Astrocyte (in vitro differentiated cells and primary cell): ENCODE data around the gene CHCHD6. TPM values are rescaled to one million over a fixed set of nuclear protein-coding genes. Genes with fewer than 3 reads are reported as not detected.

ENCODE experiments used
- DNase-seq: peaks from one replicate; pipeline ENCODE4 v3.0.0-alpha.2; 2010; ENCODE audit warnings: low read depth
- FAIRE-seq: peaks from 2 replicates; lab custom pipeline; 2011; peaks lifted over from hg19 to GRCh38; lab: Jason Lieb, UNC
- H2AFZ ChIP-seq: 2 replicates; pipeline ENCODE4 v1.6.0; 2012; ENCODE audit warnings: low read depth, low read length, inconsistent platforms
- H3K27ac ChIP-seq: 2 replicates; pipeline ENCODE4 v1.5.1; 2011; ENCODE audit warnings: low read depth, low read length, inconsistent platforms
- H3K27me3 ChIP-seq: 2 replicates; pipeline ENCODE4 v1.6.0; 2011; ENCODE audit warnings: low read length, inconsistent platforms; ENCODE audit not compliant: insufficient read depth
- H3K36me3 ChIP-seq: 2 replicates; pipeline ENCODE4 v1.5.1; 2011; ENCODE audit warnings: low read length, inconsistent platforms; ENCODE audit not compliant: insufficient read depth
- H3K4me1 ChIP-seq: 2 replicates; pipeline ENCODE4 v1.5.1; 2011; ENCODE audit warnings: low read length, inconsistent platforms; ENCODE audit not compliant: insufficient read depth
- H3K4me2 ChIP-seq: 2 replicates; pipeline ENCODE4 v1.6.0; 2012; ENCODE audit warnings: low read length, inconsistent platforms
- H3K4me3 ChIP-seq: 2 replicates; pipeline ENCODE4 v1.5.1; 2011; ENCODE audit warnings: low read depth, mild to moderate bottlenecking, low read length, inconsistent platforms; ENCODE audit not compliant: insufficient read depth
- H3K79me2 ChIP-seq: 2 replicates; pipeline ENCODE4 v1.6.0; 2012; ENCODE audit warnings: mild to moderate bottlenecking, low read length, inconsistent platforms; ENCODE audit not compliant: insufficient read depth
- H3K9ac ChIP-seq: 2 replicates; pipeline ENCODE4 v1.6.0; 2012; ENCODE audit warnings: mild to moderate bottlenecking, low read length, inconsistent platforms
- H3K9me3 ChIP-seq: 2 replicates; pipeline ENCODE4 v1.5.1; 2012; ENCODE audit warnings: low read depth, mild to moderate bottlenecking, low read length, inconsistent platforms; ENCODE audit not compliant: insufficient read depth
- H4K20me1 ChIP-seq: 2 replicates; pipeline ENCODE4 v1.6.0; 2012; ENCODE audit warnings: low read length, inconsistent platforms; ENCODE audit not compliant: insufficient read depth
- H3K27ac Mint-ChIP-seq: one replicate; pipeline ENCODE4 v1.8.0; 2021; ENCODE audit warnings: mild to moderate bottlenecking, mixed read lengths; ENCODE audit not compliant: unreplicated experiment
- H3K27me3 Mint-ChIP-seq: one replicate; pipeline ENCODE4 v1.8.0; 2021; ENCODE audit warnings: low read depth, mixed read lengths; ENCODE audit not compliant: unreplicated experiment
- H3K36me3 Mint-ChIP-seq: one replicate; pipeline ENCODE4 v1.8.0; 2021; ENCODE audit warnings: low read depth, mixed read lengths; ENCODE audit not compliant: unreplicated experiment
- H3K4me1 Mint-ChIP-seq: one replicate; pipeline ENCODE4 v1.8.0; 2021; ENCODE audit warnings: low read depth, mixed read lengths; ENCODE audit not compliant: unreplicated experiment
- H3K4me3 Mint-ChIP-seq: one replicate; pipeline ENCODE4 v1.8.0; 2021; ENCODE audit warnings: mild to moderate bottlenecking, moderate library complexity, mixed read lengths; ENCODE audit not compliant: unreplicated experiment
- H3K9me3 Mint-ChIP-seq: one replicate; pipeline ENCODE4 v1.8.0; 2021; ENCODE audit warnings: mild to moderate bottlenecking, mixed read lengths; ENCODE audit not compliant: unreplicated experiment
- EZH2 ChIP-seq: IDR thresholded peaks from 2 replicates; pipeline ENCODE4 v1.6.1; 2012; ENCODE audit warnings: mild to moderate bottlenecking, low read length, inconsistent platforms; ENCODE audit not compliant: insufficient read depth
- total RNA-seq: library from RNA; stranded (reverse); gene quantifications from 2 replicates; pipeline ENCODE4 v1.2.1, GENCODE V29; 2021
- TF ChIP-seq, protein P1 (sequence below): IDR thresholded peaks from 2 replicates; pipeline ENCODE4 v1.5.1; 2011; ENCODE audit warnings: low read depth, mild to moderate bottlenecking, inconsistent platforms, low read length, moderate library complexity; ENCODE audit not compliant: insufficient read depth

Gene CHCHD6
- total RNA-seq, 1 donor from 2014 or later = 21.1 TPM

DNA sequence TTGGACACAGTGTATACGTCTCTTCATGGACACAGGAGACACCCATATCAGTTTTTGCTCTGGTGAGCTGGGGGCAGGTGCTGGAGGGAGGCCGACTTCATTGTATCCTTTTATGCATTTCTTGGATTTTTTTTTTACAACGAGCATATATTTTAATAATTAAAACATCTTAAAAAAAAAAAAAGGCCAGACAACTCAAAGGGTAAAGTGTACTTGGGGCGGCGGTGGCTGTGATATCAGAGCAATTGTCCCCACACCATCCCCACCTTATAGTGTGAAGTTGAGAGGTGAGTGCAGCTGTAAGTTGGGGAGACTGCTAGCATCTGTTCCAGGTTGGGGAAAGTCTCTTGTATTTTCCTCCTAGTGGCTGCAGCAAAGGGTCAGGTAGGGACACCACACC lies 266.9 kb downstream of the CHCHD6 start:
- DNase-seq (no peak), FAIRE-seq (no peak)
- H3K4me3 ChIP-seq = no peak overlapping the region
- H3K36me3 ChIP-seq = no peaks in the 10 kb centered on the region
- peaks cover 3% of the 10 kb centered on the region for H3K9me3 ChIP-seq
- no peak overlapping the region for H3K4me3 Mint-ChIP-seq
- no peaks in the 10 kb centered on the region for H4K20me1 ChIP-seq
- peaks cover 10% of the 10 kb centered on the region for H3K9me3 Mint-ChIP-seq
- no peak for TF ChIP-seq EZH2
- TF ChIP-seq, protein P1, sequence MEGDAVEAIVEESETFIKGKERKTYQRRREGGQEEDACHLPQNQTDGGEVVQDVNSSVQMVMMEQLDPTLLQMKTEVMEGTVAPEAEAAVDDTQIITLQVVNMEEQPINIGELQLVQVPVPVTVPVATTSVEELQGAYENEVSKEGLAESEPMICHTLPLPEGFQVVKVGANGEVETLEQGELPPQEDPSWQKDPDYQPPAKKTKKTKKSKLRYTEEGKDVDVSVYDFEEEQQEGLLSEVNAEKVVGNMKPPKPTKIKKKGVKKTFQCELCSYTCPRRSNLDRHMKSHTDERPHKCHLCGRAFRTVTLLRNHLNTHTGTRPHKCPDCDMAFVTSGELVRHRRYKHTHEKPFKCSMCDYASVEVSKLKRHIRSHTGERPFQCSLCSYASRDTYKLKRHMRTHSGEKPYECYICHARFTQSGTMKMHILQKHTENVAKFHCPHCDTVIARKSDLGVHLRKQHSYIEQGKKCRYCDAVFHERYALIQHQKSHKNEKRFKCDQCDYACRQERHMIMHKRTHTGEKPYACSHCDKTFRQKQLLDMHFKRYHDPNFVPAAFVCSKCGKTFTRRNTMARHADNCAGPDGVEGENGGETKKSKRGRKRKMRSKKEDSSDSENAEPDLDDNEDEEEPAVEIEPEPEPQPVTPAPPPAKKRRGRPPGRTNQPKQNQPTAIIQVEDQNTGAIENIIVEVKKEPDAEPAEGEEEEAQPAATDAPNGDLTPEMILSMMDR = no peak
- H2AFZ ChIP-seq = no peak overlapping the region
- H3K4me1 ChIP-seq = peaks cover 5% of the 10 kb centered on the region
- H3K27ac Mint-ChIP-seq = no peak overlapping the region
- no peak overlapping the region for H3K9ac ChIP-seq
- H3K4me1 Mint-ChIP-seq = peaks cover 14% of the 10 kb centered on the region
- no peak overlapping the region for H3K27ac ChIP-seq
- H3K79me2 ChIP-seq = no peaks in the 10 kb centered on the region
- no peaks in the 10 kb centered on the region for H3K36me3 Mint-ChIP-seq
- H3K27me3 Mint-ChIP-seq = peaks cover 16% of the 10 kb centered on the region
- H3K4me2 ChIP-seq = no peak overlapping the region
- H3K27me3 ChIP-seq = no peaks in the 10 kb centered on the region

DNA sequence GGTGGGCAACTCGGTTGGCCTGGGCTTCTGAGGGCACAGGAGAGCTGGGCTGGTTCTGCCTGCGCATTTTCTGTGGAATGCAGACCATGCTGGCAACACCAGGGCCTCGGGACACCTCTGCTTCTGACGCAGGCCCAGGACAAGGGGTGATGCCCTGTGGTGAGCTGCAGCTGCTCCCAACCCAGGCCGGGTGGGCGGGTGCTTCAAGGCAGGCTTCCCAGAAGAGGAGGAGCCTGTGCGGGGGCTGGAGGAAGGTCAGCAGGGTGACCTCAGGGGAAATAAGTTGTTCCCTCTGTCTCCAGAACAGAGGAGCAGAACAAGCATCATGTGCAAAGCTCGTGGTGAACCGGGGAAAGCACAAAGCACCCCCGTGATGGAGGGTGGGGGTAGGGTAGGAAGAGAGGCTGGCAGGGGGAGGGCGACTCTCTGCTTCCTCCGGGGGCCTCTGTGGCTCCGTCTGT lies 267.9 kb downstream of the CHCHD6 start:
- TF ChIP-seq, protein P1 = no peak
- no peak for TF ChIP-seq EZH2
- Mint-ChIP-seq H3K4me3 (no peak overlapping the region), H3K27ac (no peak overlapping the region), H3K9me3 (peaks cover 10% of the 10 kb centered on the region), H3K27me3 (peaks cover 18% of the 10 kb centered on the region), H3K36me3 (no peaks in the 10 kb centered on the region), H3K4me1 (peaks cover 14% of the 10 kb centered on the region)
- Histone ChIP-seq H2AFZ (no peak overlapping the region), H3K79me2 (no peaks in the 10 kb centered on the region), H3K4me1 (peaks cover 5% of the 10 kb centered on the region), H3K4me2 (no peak overlapping the region), H4K20me1 (no peaks in the 10 kb centered on the region), H3K27me3 (no peaks in the 10 kb centered on the region), H3K27ac (no peak overlapping the region), H3K9me3 (peaks cover 3% of the 10 kb centered on the region), H3K4me3 (no peak overlapping the region), H3K36me3 (no peaks in the 10 kb centered on the region), H3K9ac (no peak overlapping the region)
- FAIRE-seq (no peak), DNase-seq (peak; percentile 61)

DNA sequence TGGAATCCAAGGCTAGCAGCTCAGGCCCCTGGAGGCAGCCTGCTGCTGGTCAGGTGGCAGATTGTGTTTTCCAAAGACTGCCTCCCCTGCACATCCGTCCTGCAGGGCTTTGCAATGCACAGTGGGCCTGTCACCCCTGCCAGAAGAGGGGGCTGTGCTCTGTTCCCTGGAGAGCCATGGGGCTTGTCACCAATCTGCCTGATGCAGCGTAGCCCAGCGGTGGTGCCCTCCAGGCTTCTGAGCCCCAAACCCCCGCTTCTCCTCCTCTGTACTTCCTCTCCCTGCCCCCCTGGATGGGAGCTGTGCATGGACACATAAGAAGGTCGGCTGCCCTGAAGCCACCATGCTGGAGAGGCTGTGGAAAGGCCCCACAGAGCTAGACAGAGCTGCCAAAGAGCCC lies 268.8 kb downstream of the CHCHD6 start:
- Histone ChIP-seq H3K36me3 (no peaks in the 10 kb centered on the region), H2AFZ (no peak overlapping the region), H4K20me1 (no peaks in the 10 kb centered on the region), H3K27me3 (no peaks in the 10 kb centered on the region), H3K4me1 (peaks cover 5% of the 10 kb centered on the region), H3K4me2 (no peak overlapping the region), H3K79me2 (no peaks in the 10 kb centered on the region), H3K9me3 (peaks cover 3% of the 10 kb centered on the region), H3K9ac (no peak overlapping the region), H3K4me3 (no peak overlapping the region), H3K27ac (no peak overlapping the region)
- FAIRE-seq (no peak), DNase-seq (no peak)
- H3K27me3 Mint-ChIP-seq = peaks cover 13% of the 10 kb centered on the region
- H3K9me3 Mint-ChIP-seq = peaks cover 10% of the 10 kb centered on the region
- peaks cover 14% of the 10 kb centered on the region for H3K4me1 Mint-ChIP-seq
- H3K27ac Mint-ChIP-seq = no peak overlapping the region
- H3K4me3 Mint-ChIP-seq = no peak overlapping the region
- peaks cover 2% of the 10 kb centered on the region for H3K36me3 Mint-ChIP-seq
- TF ChIP-seq, protein P1 = no peak
- TF ChIP-seq EZH2 = no peak
